Endothelial cell of umbilical vein (primary cell): ENCODE measurements around the gene CHMP1B. TPM values are rescaled to one million over a fixed set of nuclear protein-coding genes. Genes with fewer than 3 reads are reported as not detected.

ENCODE experiments used
- BruUV-seq: library from RNA; stranded (reverse); fragments of 400-500 nt; replicated peaks from 2 replicates; lab custom pipeline; 2021; lab: Mats Ljungman, UMichigan
- CTCF ChIA-PET: fragments of 300-600, 350-600 bp; sonication (Branson Sonifier 250); formaldehyde crosslinking; loops from one replicate; lab custom pipeline; 2021; ENCODE audit warnings: antibody characterized with exemption, inconsistent platforms; lab: Charles Lee
- POLR2A ChIA-PET: fragments of 300-600, 350-600 bp; sonication (Branson Sonifier 250); formaldehyde crosslinking; loops from one replicate; lab custom pipeline; 2021; ENCODE audit warnings: antibody characterized with exemption, inconsistent platforms; lab: Charles Lee
- DNase-seq: peaks from one replicate; pipeline ENCODE4 v3.0.0-alpha.2; 2011; ENCODE audit warnings: low read depth, low spot score
- FAIRE-seq: peaks from 2 replicates; lab custom pipeline; 2011; peaks lifted over from hg19 to GRCh38; lab: Jason Lieb, UNC
- H2AFZ ChIP-seq: 2 replicates; pipeline ENCODE4 v1.6.0; 2012; ENCODE audit warnings: low read depth, low read length, control low read depth, inconsistent platforms
- H3K27ac ChIP-seq: 2 replicates; pipeline ENCODE4 v1.5.1; 2011; ENCODE audit warnings: low read depth, mild to moderate bottlenecking, control low read depth, low read length, moderate library complexity; ENCODE audit not compliant: insufficient read depth
- H3K27me3 ChIP-seq, 2 experiments: 2 replicates each; pipeline versions ENCODE4 v1.6.0 to v1.6.1; 2011; ENCODE audit warnings: low read length in 2 of 2, mixed read lengths in 1 of 2; ENCODE audit not compliant: control insufficient read depth in 2 of 2, insufficient read depth in 2 of 2
- H3K36me3 ChIP-seq, 2 experiments: 2 replicates in 1 of 2; 3 replicates in 1 of 2; pipeline ENCODE4 v1.5.1; 2011; ENCODE audit warnings: low read length in 2 of 2, mild to moderate bottlenecking in 1 of 2, moderate library complexity in 1 of 2; ENCODE audit not compliant: control insufficient read depth in 2 of 2, insufficient read depth in 2 of 2; ENCODE audit errors: extremely low read depth in 1 of 2
- H3K4me1 ChIP-seq: 3 replicates; pipeline ENCODE4 v1.5.1; 2011; ENCODE audit warnings: mild to moderate bottlenecking, low read length; ENCODE audit not compliant: control insufficient read depth, insufficient read depth; ENCODE audit errors: extremely low read depth
- H3K4me2 ChIP-seq: 2 replicates; pipeline ENCODE4 v1.6.1; 2011; ENCODE audit warnings: low read length, control low read depth, mixed read lengths; ENCODE audit not compliant: insufficient read depth
- H3K4me3 ChIP-seq, 3 experiments: fragments of 200-600 bp in 1 of 3; sonication (generic), shearing (Covaris generic) in 1 of 3; replicated peaks in 1 of 3; 2 replicates each; pipeline ENCODE4 v1.5.1; 2011 to 2016; ENCODE audit warnings: control low read depth in 3 of 3, low read length in 3 of 3, mild to moderate bottlenecking in 2 of 3, inconsistent platforms in 1 of 3, low read depth in 1 of 3, moderate library complexity in 1 of 3; ENCODE audit not compliant: insufficient read depth in 1 of 3
- H3K79me2 ChIP-seq: 2 replicates; pipeline ENCODE4 v1.6.0; 2012; ENCODE audit warnings: low read length, inconsistent platforms; ENCODE audit not compliant: control insufficient read depth, insufficient read depth
- H3K9ac ChIP-seq: replicated peaks from 2 replicates; pipeline ENCODE3; 2011; ENCODE audit warnings: low read length, control low read depth; ENCODE audit not compliant: insufficient read depth; ENCODE audit errors: extremely low read depth
- H3K9me1 ChIP-seq: replicated peaks from 3 replicates; pipeline ENCODE4 v1.6.0; 2011; ENCODE audit warnings: mild to moderate bottlenecking, low read length; ENCODE audit not compliant: control insufficient read depth, insufficient read depth; ENCODE audit errors: extremely low read depth
- H3K9me3 ChIP-seq: replicated peaks from 2 replicates; pipeline ENCODE4 v1.5.1; 2012; ENCODE audit warnings: low read length, inconsistent platforms; ENCODE audit not compliant: control insufficient read depth, insufficient read depth
- H4K20me1 ChIP-seq: replicated peaks from 2 replicates; pipeline ENCODE3; 2011; ENCODE audit warnings: mild to moderate bottlenecking, low read length; ENCODE audit not compliant: control insufficient read depth, insufficient read depth; ENCODE audit errors: extremely low read depth
- CTCF ChIP-seq, 2 donors: IDR thresholded peaks; 1 replicate in 1 of 2; 2 replicates in 1 of 2; pipeline ENCODE4 v1.5.1; 2011; ENCODE audit warnings: low read length in 2 of 2, mild to moderate bottlenecking in 2 of 2, moderate library complexity in 2 of 2, control low read depth in 1 of 2, inconsistent platforms in 1 of 2, low read depth in 1 of 2; ENCODE audit not compliant: insufficient read depth in 1 of 2; ENCODE audit errors: extremely low read depth in 1 of 2
- EZH2 ChIP-seq: IDR thresholded peaks from 2 replicates; pipeline ENCODE4 v1.6.1; 2012; ENCODE audit warnings: borderline replicate concordance, low read depth, mild to moderate bottlenecking, moderate library complexity, low read length, inconsistent platforms; ENCODE audit not compliant: severe bottlenecking
- FOS ChIP-seq: IDR thresholded peaks from 2 replicates; pipeline ENCODE4 v1.6.1; 2011; ENCODE audit warnings: mild to moderate bottlenecking, low read length, moderate library complexity, borderline replicate concordance; ENCODE audit not compliant: insufficient read depth
- GATA2 ChIP-seq: IDR thresholded peaks from 2 replicates; pipeline ENCODE4 v1.7.0; 2011; ENCODE audit warnings: low read depth, mild to moderate bottlenecking, moderate library complexity, mixed read lengths, low read length; ENCODE audit not compliant: insufficient read length, insufficient read depth
- JUN ChIP-seq: IDR thresholded peaks from 2 replicates; pipeline ENCODE4 v1.6.1; 2011; ENCODE audit warnings: borderline replicate concordance, low read depth; ENCODE audit not compliant: insufficient read length, insufficient read depth
- MAX ChIP-seq: IDR thresholded peaks from 2 replicates; pipeline ENCODE4 v1.6.1; 2011; ENCODE audit not compliant: insufficient read depth, insufficient read length
- MYC ChIP-seq: IDR thresholded peaks from one replicate; pipeline ENCODE4 v1.6.1; 2011; ENCODE audit warnings: mild to moderate bottlenecking, low read depth, low read length
- POLR2A ChIP-seq: IDR thresholded peaks from 2 replicates; pipeline ENCODE4 v1.6.1; 2012; ENCODE audit warnings: low read depth, mild to moderate bottlenecking, control low read depth, low read length
- POLR2AphosphoS5 ChIP-seq: IDR thresholded peaks from 2 replicates; pipeline ENCODE4 v1.6.1; 2012; ENCODE audit warnings: low read depth, mild to moderate bottlenecking, control low read depth, low read length, moderate library complexity; ENCODE audit not compliant: insufficient read depth
- dilution Hi-C: fragments of 300-500 bp; cut with MboI; formaldehyde crosslinking; loops from one replicate; pipeline ENCODE4 v1.15.0; 2019; ENCODE audit warnings: low sequenced_read_pairs; ENCODE audit not compliant: extremely low pct_ligation_motif_present
- intact Hi-C: fragments of 100-400 bp; cut with micrococcal nuclease; formaldehyde crosslinking; loops from one replicate; pipeline ENCODE4 v1.10.0; 2022
- polyA plus RNA-seq, 4 experiments: library from polyadenylated mRNA; depleted of rRNA in 3 of 4; stranded (reverse) in 3 of 4; unstranded in 1 of 4; fragments of >200 nt; gene quantifications; 2 replicates each; pipeline versions ENCODE4 v1.2.1 to v1.2.3, GENCODE V29; 2011 to 2012; ENCODE audit warnings: missing spikeins in 1 of 4
- total RNA-seq: library from RNA; stranded (reverse); gene quantifications from 2 replicates; pipeline ENCODE4 v1.2.3, GENCODE V29; 2021

The CHMP1B gene
- total and polyA plus RNA-seq, 2 donors (not counting 3 experiments of a cell fraction or from before 2014, with no cell fraction given): 24.0 to 27.0 TPM

- DNase-seq: no peak
- Histone ChIP-seq H3K4me1 (no peaks in the 10 kb centered on the region), H3K27ac (no peak overlapping the region), H4K20me1 (no peaks in the 10 kb centered on the region), H3K27me3 (no peaks in the 10 kb centered on the region), H3K36me3 (no peaks in the 10 kb centered on the region), H3K4me2 (no peak overlapping the region), H3K79me2 (no peaks in the 10 kb centered on the region), H3K9me1 (no peaks in the 10 kb centered on the region), H3K9me3 (no peaks in the 10 kb centered on the region), H3K4me3 (no peak overlapping the region), H3K9ac (no peak overlapping the region), H2AFZ (no peak overlapping the region)
- no peak for FAIRE-seq
- dilution Hi-C loops (no loop called here), intact Hi-C loops (no loop called here)
- no peak for TF ChIP-seq MYC
- no peak for TF ChIP-seq POLR2AphosphoS5
- TF ChIP-seq POLR2A: no peak
- no peak for TF ChIP-seq MAX
- TF ChIP-seq GATA2: no peak
- TF ChIP-seq JUN: no peak
- TF ChIP-seq CTCF (IDR thresholded peaks at IDR 0.05; ENCODE audit: extremely low read depth in 1 of 2, insufficient read depth in 1 of 2, low read depth in 1 of 2, low read length in 2 of 2): no peak
- no peak for TF ChIP-seq EZH2
- no peak for TF ChIP-seq FOS
- BruUV-seq: no TSS peak
- POLR2A ChIA-PET: no interaction called here
- CTCF ChIA-PET: no interaction called here
Measured at GRCh38 chr18:11810379-11810778, 40.8 kb upstream of the CHMP1B start.
